Ascending aorta (tissue), 2 donors: ENCODE results near the gene SSBP2. TPM values are rescaled to one million over a fixed set of nuclear protein-coding genes. Genes with fewer than 3 reads are reported as not detected.
"Not testable (repeated sequence)": the region's sequence is repeated elsewhere in the genome, so short reads cannot be mapped to it uniquely, and the experiment has no call there.

Source experiments
- DNase-seq, 2 donors: peaks; one replicate each; pipeline ENCODE4 v3.0.0-alpha.2; 2019; ENCODE audit warnings: low spot score in 2 of 2
- H3K27ac ChIP-seq, 2 donors: fragments of 200-600 bp; sonication (generic); one replicate each; pipeline ENCODE4 v1.5.1; 2016 to 2017; ENCODE audit warnings: mild to moderate bottlenecking in 1 of 2
- H3K27me3 ChIP-seq: fragments of 200-600 bp; sonication (generic); one replicate; pipeline ENCODE4 v1.5.1; 2017
- H3K36me3 ChIP-seq, 2 donors: fragments of 200-600 bp; sonication (generic); one replicate each; pipeline ENCODE4 v1.5.1; 2016
- H3K4me1 ChIP-seq, 2 donors: fragments of 200-600 bp; sonication (generic); one replicate each; pipeline ENCODE4 v1.5.1; 2016 to 2017; ENCODE audit warnings: mild to moderate bottlenecking in 1 of 2
- H3K4me3 ChIP-seq, 2 donors: fragments of 200-600 bp; sonication (generic); one replicate each; pipeline ENCODE4 v1.5.1; 2016 to 2017; ENCODE audit warnings: mild to moderate bottlenecking in 1 of 2
- H3K9me3 ChIP-seq, 2 donors: fragments of 200-600 bp; sonication (generic); one replicate each; pipeline ENCODE4 v1.5.1; 2016
- CTCF ChIP-seq, 3 experiments: fragments of 200-600 bp in 2 of 3; fragments of 450-650 bp in 1 of 3; sonication (generic) in 2 of 3; IDR thresholded peaks; one replicate each; pipeline ENCODE4 v1.5.1; 2016 to 2019; ENCODE audit warnings: antibody characterized with exemption in 3 of 3, mild to moderate bottlenecking in 1 of 3, moderate library complexity in 1 of 3
- intact Hi-C: fragments of 100-400 bp; cut with DNase I; formaldehyde crosslinking; loops from one replicate; pipeline ENCODE4 v1.15.1; 2023
- total RNA-seq: library from RNA; depleted of rRNA; stranded (reverse); fragments of >200 nt; gene quantifications from one replicate; pipeline ENCODE4 v1.1.0, GENCODE V29; 2016

Gene SSBP2
- total RNA-seq, 1 donor from 2014 or later = 22.4 TPM

- TF ChIP-seq CTCF (IDR thresholded peaks at IDR 0.05) = no peak
- no peaks in the 10 kb centered on the region for H3K9me3 ChIP-seq
- H3K4me1 ChIP-seq = no peaks in the 10 kb centered on the region
- no peaks in the 10 kb centered on the region for H3K27me3 ChIP-seq
- H3K27ac ChIP-seq = no peak overlapping the region
- no peak overlapping the region for H3K4me3 ChIP-seq
- DNase-seq = no peak
- peaks cover 0 to 4% of the 10 kb centered on the region in 2 donors for H3K36me3 ChIP-seq
- intact Hi-C loops = no loop called here
Measured at GRCh38 chr5:81629986-81630385, 120.9 kb downstream of the SSBP2 start.

- H3K27me3 ChIP-seq, H3K4me3 ChIP-seq, intact Hi-C loops, DNase-seq, H3K36me3 ChIP-seq, H3K27ac ChIP-seq, H3K4me1 ChIP-seq, H3K9me3 ChIP-seq: not testable (repeated sequence)
Measured at GRCh38 chr5:81628061-81628460, 122.8 kb downstream of the SSBP2 start.

- DNase-seq = no peak
- peaks cover 0 to 4% of the 10 kb centered on the region in 2 donors for H3K36me3 ChIP-seq
- no peak for TF ChIP-seq CTCF (IDR thresholded peaks at IDR 0.05)
- intact Hi-C loops = no loop called here
- no peaks in the 10 kb centered on the region for H3K4me1 ChIP-seq
- H3K27ac ChIP-seq = no peak overlapping the region
- no peak overlapping the region for H3K4me3 ChIP-seq
- no peaks in the 10 kb centered on the region for H3K9me3 ChIP-seq
- H3K27me3 ChIP-seq = no peaks in the 10 kb centered on the region
Measured at GRCh38 chr5:81626524-81626923, 124.4 kb downstream of the SSBP2 start.

GRCh38 chr5:81609810-81610375 is 141.0 kb downstream of the SSBP2 start:
- Histone ChIP-seq H3K4me1 (no peaks in the 10 kb centered on the region), H3K36me3 (peaks cover 0 to 12% of the 10 kb centered on the region in 2 donors), H3K27me3 (no peaks in the 10 kb centered on the region), H3K9me3 (no peaks in the 10 kb centered on the region), H3K27ac (no peak overlapping the region), H3K4me3 (no peak overlapping the region)
- no peak for DNase-seq
- intact Hi-C loops = no loop called here
- no peak for TF ChIP-seq CTCF (IDR thresholded peaks at IDR 0.05)

GRCh38 chr5:81608976-81609375 is 141.9 kb downstream of the SSBP2 start:
- no peak for TF ChIP-seq CTCF (IDR thresholded peaks at IDR 0.05)
- H3K4me3 ChIP-seq = no peak overlapping the region
- no peaks in the 10 kb centered on the region for H3K9me3 ChIP-seq
- DNase-seq = no peak
- intact Hi-C loops = no loop called here
- H3K4me1 ChIP-seq = no peaks in the 10 kb centered on the region
- no peaks in the 10 kb centered on the region for H3K27me3 ChIP-seq
- no peak overlapping the region for H3K27ac ChIP-seq
- peaks cover 0 to 12% of the 10 kb centered on the region in 2 donors for H3K36me3 ChIP-seq

- intact Hi-C loops = no loop called here
- no peak for TF ChIP-seq CTCF (IDR thresholded peaks at IDR 0.05)
- H3K36me3 ChIP-seq = peaks cover 0 to 6% of the 10 kb centered on the region in 2 donors
- H3K9me3 ChIP-seq = no peaks in the 10 kb centered on the region
- no peak overlapping the region for H3K4me3 ChIP-seq
- no peak overlapping the region for H3K27ac ChIP-seq
- no peaks in the 10 kb centered on the region for H3K4me1 ChIP-seq
- H3K27me3 ChIP-seq = no peaks in the 10 kb centered on the region
- DNase-seq = no peak
Measured at GRCh38 chr5:81607693-81608092, 143.2 kb downstream of the SSBP2 start.
